AG09309 (cell line): ENCODE measurements around the gene HTT.
"Not testable (repeated sequence)": the region's sequence is repeated elsewhere in the genome, so short reads cannot be mapped to it uniquely, and the experiment has no call there.

Source experiments
- DNase-seq: peaks from one replicate; pipeline ENCODE4 v3.0.0-alpha.2; 2010; ENCODE audit warnings: low read depth
- H3K4me3 ChIP-seq: 2 replicates; pipeline ENCODE4 v1.5.1; 2011; ENCODE audit warnings: mild to moderate bottlenecking, low read depth, low read length, moderate library complexity; ENCODE audit not compliant: control insufficient read depth
- CTCF ChIP-seq: IDR thresholded peaks from 2 replicates; pipeline ENCODE4 v1.5.1; 2011; ENCODE audit warnings: mild to moderate bottlenecking, low read depth, low read length, inconsistent platforms; ENCODE audit not compliant: insufficient read depth, control insufficient read depth; ENCODE audit errors: missing control alignments

The HTT gene

GRCh38 chr4:3083732-3084131 lies 9.3 kb downstream of the HTT start:
- no peak for TF ChIP-seq CTCF
- no peak overlapping the region for H3K4me3 ChIP-seq

GRCh38 chr4:3085948-3086670 lies 11.6 kb downstream of the HTT start:
- TF ChIP-seq CTCF: no peak
- no peak for DNase-seq

More at GRCh38 chr4:3083732-3084131, 9.3 kb downstream of the HTT start:
- no peak for DNase-seq

GRCh38 chr4:3087115-3087797 lies 12.8 kb downstream of the HTT start:
- no peak for TF ChIP-seq CTCF
- DNase-seq: no peak
- H3K4me3 ChIP-seq: no peak overlapping the region

More at GRCh38 chr4:3085948-3086670, 11.6 kb downstream of the HTT start:
- H3K4me3 ChIP-seq: no peak overlapping the region

- no peak for TF ChIP-seq CTCF
Measured at GRCh38 chr4:3091464-3091863, 17.0 kb downstream of the HTT start.

GRCh38 chr4:3094701-3095100 lies 20.2 kb downstream of the HTT start:
- H3K4me3 ChIP-seq, DNase-seq: not testable (repeated sequence)

More at GRCh38 chr4:3091464-3091863, 17.0 kb downstream of the HTT start:
- no peak for DNase-seq
- H3K4me3 ChIP-seq: no peak overlapping the region

GRCh38 chr4:3096202-3096601 lies 21.7 kb downstream of the HTT start:
- no peak overlapping the region for H3K4me3 ChIP-seq
- DNase-seq: no peak

More at GRCh38 chr4:3096202-3096601, 21.7 kb downstream of the HTT start:
- no peak for TF ChIP-seq CTCF
